Retinal pigment epithelial cell (primary cell): ENCODE results near the gene LRRC25.
A peak's percentile ranks its signal among the peaks of the same experiment; 100 is the strongest.

Source experiments
- DNase-seq: peaks from one replicate; pipeline ENCODE4 v3.0.0-alpha.2; 2010; ENCODE audit warnings: low read depth
- H3K4me3 ChIP-seq: 2 replicates; pipeline ENCODE4 v1.5.1; 2011; ENCODE audit warnings: mild to moderate bottlenecking, low read length, control low read depth, moderate library complexity
- TF ChIP-seq, protein P1 (sequence below): conservative IDR thresholded peaks from 2 replicates; pipeline ENCODE4 v1.5.1; 2011; ENCODE audit warnings: low read depth, low read length, control low read depth, inconsistent platforms

LRRC25 gene

DNA sequence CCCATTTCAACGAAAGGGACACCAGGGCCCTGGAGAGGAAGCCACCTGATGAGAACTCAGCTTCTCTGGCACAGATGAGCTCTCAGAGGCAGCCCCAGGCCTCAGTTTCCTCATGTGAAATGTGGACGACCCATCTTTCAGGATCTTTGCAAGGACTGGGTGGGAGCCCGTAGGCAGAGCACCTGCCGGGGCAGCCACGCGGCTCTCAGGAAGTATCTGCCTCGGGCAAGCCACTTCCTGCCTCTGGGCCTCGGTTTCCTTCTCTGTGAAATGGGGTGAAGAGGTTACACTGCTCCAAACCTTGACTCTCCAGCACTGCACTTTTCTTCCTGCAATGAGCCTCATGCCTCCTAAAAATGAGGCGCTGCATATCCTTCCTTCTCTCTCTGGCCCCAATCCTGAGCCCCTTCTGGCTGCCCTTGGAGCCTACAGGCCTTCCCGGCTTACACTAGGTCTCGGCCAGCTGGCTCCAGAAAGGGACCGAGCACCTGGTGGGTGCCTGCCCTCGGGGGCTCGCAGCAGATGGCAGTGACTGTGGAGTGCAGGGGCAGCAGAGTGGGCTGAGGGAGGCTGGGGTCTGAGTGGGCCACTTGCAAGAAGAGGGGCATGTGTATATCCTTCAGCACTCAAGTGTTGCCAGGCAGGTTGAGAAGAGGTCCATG, 25.2 kb upstream of the LRRC25 start:
- DNase-seq, result no peak
- no peak overlapping the region for H3K4me3 ChIP-seq
- TF ChIP-seq, protein P1, sequence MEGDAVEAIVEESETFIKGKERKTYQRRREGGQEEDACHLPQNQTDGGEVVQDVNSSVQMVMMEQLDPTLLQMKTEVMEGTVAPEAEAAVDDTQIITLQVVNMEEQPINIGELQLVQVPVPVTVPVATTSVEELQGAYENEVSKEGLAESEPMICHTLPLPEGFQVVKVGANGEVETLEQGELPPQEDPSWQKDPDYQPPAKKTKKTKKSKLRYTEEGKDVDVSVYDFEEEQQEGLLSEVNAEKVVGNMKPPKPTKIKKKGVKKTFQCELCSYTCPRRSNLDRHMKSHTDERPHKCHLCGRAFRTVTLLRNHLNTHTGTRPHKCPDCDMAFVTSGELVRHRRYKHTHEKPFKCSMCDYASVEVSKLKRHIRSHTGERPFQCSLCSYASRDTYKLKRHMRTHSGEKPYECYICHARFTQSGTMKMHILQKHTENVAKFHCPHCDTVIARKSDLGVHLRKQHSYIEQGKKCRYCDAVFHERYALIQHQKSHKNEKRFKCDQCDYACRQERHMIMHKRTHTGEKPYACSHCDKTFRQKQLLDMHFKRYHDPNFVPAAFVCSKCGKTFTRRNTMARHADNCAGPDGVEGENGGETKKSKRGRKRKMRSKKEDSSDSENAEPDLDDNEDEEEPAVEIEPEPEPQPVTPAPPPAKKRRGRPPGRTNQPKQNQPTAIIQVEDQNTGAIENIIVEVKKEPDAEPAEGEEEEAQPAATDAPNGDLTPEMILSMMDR, result no peak

DNA sequence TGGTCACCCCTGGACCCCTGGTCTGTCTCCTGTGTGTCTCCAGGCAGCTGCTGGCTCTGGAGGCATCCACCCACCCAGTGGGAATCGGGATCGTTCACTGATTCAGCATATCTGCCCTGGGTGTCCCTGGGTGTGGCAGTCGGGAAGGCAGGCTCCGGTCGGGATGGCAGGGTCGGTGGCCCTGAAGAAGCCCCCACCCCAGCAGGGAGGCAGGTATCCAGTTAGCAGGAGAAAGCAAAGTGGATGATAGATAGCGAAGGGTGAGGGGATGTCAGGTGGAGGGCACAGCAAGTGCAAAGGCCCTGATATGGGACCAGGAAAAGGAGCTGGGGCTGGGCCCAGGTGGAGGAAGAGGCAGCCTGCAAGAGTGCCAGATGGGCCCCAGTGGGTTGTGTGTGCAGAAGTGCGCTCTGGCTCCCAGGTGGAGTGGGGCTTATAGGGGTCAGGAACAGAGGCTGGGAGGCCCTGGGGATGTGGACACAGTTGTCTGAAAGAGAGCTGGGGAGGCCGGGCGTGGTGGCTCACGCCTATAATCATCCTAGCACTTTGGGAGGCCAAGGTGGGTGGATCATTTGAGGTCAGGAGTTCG, 24.0 kb upstream of the LRRC25 start:
- no peak overlapping the region for H3K4me3 ChIP-seq
- no peak for DNase-seq
- TF ChIP-seq, protein P1, result no peak

DNA sequence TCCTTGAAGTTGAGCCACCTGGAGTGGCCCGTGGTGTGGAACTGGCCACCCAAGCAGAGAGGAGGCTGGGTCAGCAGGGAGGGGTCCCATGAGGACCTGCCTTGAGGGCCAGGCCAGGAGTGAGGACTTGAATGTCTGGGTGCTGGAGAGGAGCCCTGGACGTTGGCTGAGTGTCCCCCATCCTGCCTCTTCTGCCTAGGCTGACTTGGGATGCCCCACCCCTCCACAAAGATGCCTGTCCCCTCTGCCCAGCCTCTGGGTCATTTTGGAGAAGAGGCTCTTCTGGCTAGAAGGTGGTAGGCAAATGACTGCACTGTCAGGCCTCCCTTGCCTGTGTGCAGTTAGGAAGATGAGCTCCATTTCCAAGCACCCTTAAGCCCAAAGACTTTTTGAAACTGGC, 23.5 kb upstream of the LRRC25 start:
- DNase-seq, result no peak
- TF ChIP-seq, protein P1, result no peak
- H3K4me3 ChIP-seq, result peak overlapping the region; percentile 64

DNA sequence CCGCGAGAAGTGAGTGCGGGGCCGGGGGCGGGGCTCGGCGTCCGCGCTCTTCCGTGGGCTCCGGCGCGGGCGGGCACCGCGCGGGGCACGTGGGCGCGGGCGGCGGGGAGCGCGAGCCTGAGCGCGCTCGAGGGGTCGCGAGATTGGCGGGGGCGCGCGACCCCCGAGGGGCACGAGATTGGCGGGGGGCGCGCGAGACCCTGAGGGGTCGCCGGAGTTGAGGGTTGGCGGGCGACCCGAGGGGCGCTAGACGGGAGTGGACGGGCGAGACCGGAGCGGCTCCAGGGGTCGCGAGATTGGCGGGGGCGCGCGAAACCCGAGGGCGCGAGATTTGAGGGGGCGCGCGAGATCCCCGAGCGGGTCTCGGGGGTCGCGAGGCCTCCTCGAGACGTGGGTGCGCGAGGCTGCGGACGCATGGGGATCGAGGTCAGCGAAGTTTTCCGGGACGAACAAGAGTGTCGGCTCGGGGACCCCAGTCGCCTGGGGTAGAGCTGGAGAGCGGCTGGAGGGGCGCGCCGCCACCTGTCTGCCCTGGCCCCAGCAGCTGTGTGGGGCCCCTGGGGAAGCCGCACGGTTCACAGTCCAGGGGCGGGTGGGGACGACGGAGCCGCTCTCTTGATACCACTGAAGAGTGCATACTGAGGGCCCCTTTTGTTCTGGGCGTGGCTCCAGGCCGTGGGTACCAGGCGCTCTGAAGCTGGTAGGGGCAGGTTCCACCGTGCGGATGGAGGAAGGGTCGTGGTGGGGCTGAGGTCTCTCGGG, 22.5 kb upstream of the LRRC25 start:
- DNase-seq, result no peak
- peak overlapping the region; percentile 64 for H3K4me3 ChIP-seq
- TF ChIP-seq, protein P1, result no peak

DNA sequence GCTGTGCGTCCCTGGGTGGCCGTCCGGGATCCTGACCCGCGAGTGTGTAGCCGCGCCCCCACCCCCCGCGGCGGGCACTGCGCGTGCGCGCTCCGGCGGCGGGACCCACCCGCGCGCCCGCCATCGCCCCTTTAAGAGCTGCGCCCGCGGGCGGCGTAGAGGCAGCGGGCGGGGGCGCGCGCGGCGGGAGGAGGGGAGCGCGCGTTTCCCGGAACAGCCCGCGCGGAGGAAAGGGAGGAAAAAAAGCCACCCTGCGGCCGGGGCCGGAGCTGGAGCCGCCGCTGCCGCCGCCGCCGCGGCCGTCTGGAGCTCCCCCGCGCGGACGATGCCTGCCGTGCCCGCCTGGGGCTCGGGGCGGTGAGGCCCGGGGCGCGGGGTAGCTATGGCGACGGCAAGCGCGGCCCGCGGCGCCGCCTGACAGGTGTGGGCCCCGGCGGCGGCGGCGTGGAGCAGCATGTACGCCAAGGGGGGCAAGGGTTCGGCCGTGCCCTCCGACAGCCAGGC, 21.8 kb upstream of the LRRC25 start, which contains the start of gene SSBP4:
Gene SSBP4 (plus strand): TSS at position 204 of the 504 bp plus-strand sequence. CDS start 251 bp downstream, at position 455.
- TF ChIP-seq, protein P1, result no peak
- no peak for DNase-seq
- H3K4me3 ChIP-seq, result peak within 1 kb of the TSS; percentile 64

DNA sequence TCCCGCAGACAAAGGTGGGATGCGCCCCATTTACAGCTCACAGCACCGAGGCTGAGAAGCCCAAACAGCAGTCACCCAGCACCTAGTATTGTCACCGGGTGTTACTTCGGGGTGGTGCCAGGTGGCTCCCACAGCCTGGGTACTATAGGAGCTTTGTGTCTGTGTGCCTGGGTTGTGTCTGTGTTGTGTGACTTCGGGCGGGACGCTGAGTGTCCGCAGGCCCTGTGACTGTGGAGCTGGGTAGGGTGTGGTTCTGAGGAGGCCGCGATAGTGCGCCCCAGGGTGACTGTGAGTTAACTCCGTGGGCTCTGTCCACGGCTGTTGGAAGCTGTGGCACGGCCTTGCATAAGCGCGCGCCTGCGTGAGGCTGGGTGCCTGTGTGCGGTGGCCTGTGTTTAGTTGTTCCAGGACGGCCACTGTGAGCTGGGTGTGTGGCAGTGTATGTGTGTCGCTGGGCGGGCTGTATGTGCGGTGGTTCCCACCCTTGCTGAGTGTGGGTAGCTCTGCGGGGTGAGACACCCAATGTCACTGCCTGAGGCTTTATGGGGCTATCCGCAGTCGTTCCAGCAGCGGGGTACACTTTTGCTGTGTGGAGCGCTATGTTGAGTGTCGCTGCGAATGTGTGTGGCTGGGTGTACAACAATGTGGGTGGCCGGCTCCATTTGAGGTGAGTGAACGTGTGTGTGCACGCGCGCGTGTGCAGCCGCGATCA, 21.2 kb upstream of the LRRC25 start:
- DNase-seq, result no peak
- TF ChIP-seq, protein P1, result no peak
- H3K4me3 ChIP-seq, result peak overlapping the region; percentile 32
